RWPE2 (cell line): ENCODE results near the gene RAB15.

Experiments used
- ATAC-seq: fragments of 200-7000 bp; cut with Tn5 transposase; 3 replicates; pipeline ENCODE4 v1.9.1; 2021; ENCODE audit warnings: low read depth
- DNase-seq: peaks from one replicate; pipeline ENCODE4 v3.0.0-alpha.2; 2020; ENCODE audit warnings: low spot score
- H3K27ac ChIP-seq: fragments of 450-650 bp; 2 replicates; pipeline ENCODE4 v1.5.1; 2017; ENCODE audit warnings: mild to moderate bottlenecking; ENCODE audit not compliant: poor library complexity, severe bottlenecking
- H3K27me3 ChIP-seq: fragments of 250-450 bp; sonication (Bioruptor Pico); 2 replicates; pipeline ENCODE4 v1.5.1; 2021; ENCODE audit warnings: mild to moderate bottlenecking, moderate library complexity; ENCODE audit not compliant: insufficient read depth, poor library complexity, severe bottlenecking
- H3K36me3 ChIP-seq: fragments of 250-450 bp; sonication (Bioruptor Pico); 2 replicates; pipeline ENCODE4 v1.5.1; 2020; ENCODE audit warnings: low read depth, mild to moderate bottlenecking, moderate library complexity
- H3K4me1 ChIP-seq: fragments of 250-450 bp; sonication (Bioruptor Pico); 2 replicates; pipeline ENCODE4 v1.5.1; 2021; ENCODE audit warnings: mild to moderate bottlenecking, moderate library complexity; ENCODE audit not compliant: insufficient read depth, poor library complexity, severe bottlenecking
- H3K4me3 ChIP-seq: fragments of 250-450 bp; sonication (Bioruptor Pico); 2 replicates; pipeline ENCODE4 v1.5.1; 2021; ENCODE audit warnings: mild to moderate bottlenecking, moderate library complexity; ENCODE audit not compliant: severe bottlenecking
- H3K9me3 ChIP-seq: fragments of 250-450 bp; sonication (Bioruptor Pico); 2 replicates; pipeline ENCODE4 v1.5.1; 2021; ENCODE audit warnings: mild to moderate bottlenecking, moderate library complexity; ENCODE audit not compliant: severe bottlenecking
- CTCF ChIP-seq: fragments of 450-650 bp; IDR thresholded peaks from one replicate; pipeline ENCODE4 v1.5.1; 2017; ENCODE audit warnings: mild to moderate bottlenecking, moderate library complexity; ENCODE audit not compliant: poor library complexity, severe bottlenecking

Gene RAB15

GRCh38 chr14:64906022-64906421 is 66.1 kb downstream of the RAB15 start:
- no peak for TF ChIP-seq CTCF
- DNase-seq (no peak), ATAC-seq (no peak)
- H3K9me3 ChIP-seq: no peaks in the 10 kb centered on the region
- no peaks in the 10 kb centered on the region for H3K36me3 ChIP-seq
- H3K4me3 ChIP-seq: no peak overlapping the region
- H3K4me1 ChIP-seq: no peaks in the 10 kb centered on the region
- no peaks in the 10 kb centered on the region for H3K27me3 ChIP-seq
- no peak overlapping the region for H3K27ac ChIP-seq

GRCh38 chr14:64899958-64900357 is 72.2 kb downstream of the RAB15 start:
- Histone ChIP-seq H3K4me1 (no peaks in the 10 kb centered on the region), H3K27ac (no peak overlapping the region), H3K9me3 (no peaks in the 10 kb centered on the region), H3K27me3 (peaks cover 9% of the 10 kb centered on the region), H3K36me3 (no peaks in the 10 kb centered on the region), H3K4me3 (no peak overlapping the region)
- no peak for TF ChIP-seq CTCF
- ATAC-seq (no peak), DNase-seq (no peak)
